CD4-positive, alpha-beta T cell treated with Interferon gamma for 1 hour (primary cell): Measurements from ENCODE around the gene CMTM7.
A peak's percentile ranks its signal among the peaks of the same experiment; 100 is the strongest.

Source experiments
- DNase-seq: peaks from one replicate; pipeline ENCODE4 v3.0.0-alpha.2; 2020

Gene CMTM7, protein sequence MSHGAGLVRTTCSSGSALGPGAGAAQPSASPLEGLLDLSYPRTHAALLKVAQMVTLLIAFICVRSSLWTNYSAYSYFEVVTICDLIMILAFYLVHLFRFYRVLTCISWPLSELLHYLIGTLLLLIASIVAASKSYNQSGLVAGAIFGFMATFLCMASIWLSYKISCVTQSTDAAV

DNA sequence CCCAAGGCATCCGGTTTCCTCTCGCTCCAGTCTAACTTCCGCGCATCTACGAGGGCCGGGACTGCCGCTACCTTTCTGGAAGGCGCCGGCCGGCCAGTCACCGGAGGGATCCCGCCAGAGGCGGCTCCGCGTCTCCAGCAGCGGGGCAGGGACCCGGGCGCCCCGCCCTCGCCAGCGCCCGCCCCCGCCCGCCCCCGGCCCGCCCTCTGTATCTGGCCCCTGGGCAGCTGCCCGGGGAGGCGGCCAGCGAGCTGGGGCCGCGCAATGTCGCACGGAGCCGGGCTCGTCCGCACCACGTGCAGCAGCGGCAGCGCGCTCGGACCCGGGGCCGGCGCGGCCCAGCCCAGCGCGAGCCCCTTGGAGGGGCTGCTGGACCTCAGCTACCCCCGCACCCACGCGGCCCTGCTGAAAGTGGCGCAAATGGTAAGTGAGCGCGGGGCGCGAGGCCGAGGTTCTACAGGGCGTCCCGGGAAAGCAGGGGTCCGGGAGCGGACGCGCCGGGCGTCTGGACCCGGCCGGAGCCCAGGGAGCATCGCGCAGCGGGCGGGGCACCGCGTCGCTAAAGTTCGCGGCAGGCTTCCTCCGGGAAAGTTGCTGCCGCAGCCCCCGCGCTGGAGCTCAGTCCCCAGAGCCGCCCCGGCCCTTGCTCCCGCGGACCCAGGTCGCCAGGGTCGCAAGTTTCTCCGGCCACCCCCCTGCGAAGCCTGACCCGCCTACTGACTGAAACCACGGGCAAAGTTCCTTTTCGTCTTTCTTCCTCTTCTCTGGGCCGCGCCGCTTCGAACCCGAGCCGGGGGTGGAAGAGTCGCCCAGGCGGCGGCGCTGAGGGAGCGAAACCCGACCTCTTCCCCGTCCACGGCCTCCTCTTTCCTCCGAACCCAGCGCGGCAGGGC, at the start of gene CMTM7:
Gene CMTM7, plus strand, starts transcription at position 211 of the 893 bp plus-strand sequence. Its CDS starts 54 bp downstream, at position 265.
- peak; percentile 61 for DNase-seq

DNA sequence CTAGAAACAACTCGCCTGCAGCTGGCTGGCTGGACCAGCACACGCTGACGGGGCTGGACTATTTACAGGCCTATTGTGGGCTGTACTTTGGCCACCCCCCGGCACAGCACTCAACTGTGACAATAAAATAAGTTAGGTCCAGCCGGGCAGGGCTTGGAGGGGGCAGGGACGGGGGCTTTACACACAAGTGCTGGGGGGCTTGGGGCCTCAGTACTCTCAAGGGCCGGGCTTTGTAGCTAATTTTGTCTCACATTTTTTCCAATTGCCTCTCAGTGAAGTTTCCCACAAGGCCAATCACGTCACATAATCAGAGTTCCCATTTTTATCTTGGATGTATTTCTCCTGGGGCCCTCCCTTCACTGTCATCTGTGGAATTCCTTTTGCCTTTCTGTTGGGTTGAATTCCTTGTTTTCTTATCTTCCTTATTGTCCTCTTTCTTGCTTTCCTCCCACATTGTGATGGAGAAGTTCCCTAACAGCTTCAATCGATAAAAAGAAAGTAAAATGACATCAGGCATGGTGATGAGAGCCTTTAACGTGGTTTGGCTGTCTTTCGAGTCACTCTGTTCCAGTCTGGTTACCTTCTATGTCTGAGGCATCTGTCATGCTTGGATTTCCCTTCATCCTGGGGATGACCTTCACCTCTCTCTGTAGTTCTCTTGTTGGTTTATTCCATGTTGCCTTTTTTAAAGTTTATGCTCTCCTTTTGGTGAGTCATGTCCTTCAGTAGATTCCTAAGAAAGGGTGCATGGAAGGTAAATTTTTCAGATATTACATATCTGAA, 44.1 kb upstream of the CMTM7 start:
- no peak for DNase-seq

DNA sequence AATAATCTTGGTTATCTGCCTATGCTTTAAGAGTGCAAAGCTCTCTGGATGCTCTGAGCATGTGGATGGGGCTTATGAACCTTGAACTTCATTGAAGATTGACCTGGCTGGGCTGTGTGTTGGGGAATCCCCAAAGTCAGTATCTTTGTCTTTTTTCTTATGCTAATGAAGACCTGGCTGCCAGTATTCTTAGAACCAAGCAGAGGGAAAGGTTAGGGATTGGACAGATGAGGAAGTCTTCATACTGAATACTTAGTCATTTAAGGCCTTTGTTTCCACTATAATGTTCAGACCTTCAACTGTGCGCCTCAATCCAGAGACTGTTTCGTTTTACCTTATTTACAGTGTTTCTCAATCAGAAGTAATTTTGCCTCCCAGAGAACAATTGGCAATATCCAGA, 42.5 kb upstream of the CMTM7 start:
- no peak for DNase-seq

DNA sequence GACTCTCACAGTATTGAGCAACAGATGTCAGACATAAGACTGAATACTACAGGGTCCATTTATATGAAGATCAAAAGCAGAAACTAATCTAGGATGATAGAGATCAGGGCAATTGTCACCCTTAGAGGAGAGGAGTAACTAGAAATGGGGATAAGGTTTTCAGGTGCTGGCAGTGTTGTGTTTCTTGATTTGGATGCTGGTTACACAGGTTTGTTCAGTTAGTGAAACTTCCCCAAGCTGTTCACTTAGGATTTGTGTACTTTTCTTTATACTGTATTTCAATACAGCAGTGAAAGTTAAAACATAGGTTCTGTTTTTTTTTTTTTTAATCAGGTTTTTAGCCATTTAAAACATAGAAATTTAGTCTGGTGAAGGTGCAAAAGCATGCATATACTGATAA, 39.1 kb upstream of the CMTM7 start:
- no peak for DNase-seq

DNA sequence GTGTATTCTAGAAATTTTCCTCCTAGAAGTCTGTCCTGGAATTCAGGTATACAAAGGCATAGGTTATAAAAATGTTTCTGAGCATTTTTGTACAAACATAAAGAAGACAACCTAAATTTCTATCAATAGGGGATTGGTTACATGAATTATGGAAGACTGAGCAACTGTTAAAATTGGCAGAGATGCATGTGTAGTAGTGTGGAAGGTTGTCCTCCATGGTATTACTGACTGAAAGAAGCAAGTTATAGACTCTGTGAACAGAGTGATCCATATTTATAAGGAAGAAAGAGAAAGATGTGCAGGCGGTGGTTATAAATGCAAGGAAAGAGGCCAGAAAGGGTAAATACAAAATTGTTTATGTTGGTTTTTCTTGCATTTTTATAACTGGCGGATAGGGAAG, 38.3 kb upstream of the CMTM7 start:
- DNase-seq = no peak

DNA sequence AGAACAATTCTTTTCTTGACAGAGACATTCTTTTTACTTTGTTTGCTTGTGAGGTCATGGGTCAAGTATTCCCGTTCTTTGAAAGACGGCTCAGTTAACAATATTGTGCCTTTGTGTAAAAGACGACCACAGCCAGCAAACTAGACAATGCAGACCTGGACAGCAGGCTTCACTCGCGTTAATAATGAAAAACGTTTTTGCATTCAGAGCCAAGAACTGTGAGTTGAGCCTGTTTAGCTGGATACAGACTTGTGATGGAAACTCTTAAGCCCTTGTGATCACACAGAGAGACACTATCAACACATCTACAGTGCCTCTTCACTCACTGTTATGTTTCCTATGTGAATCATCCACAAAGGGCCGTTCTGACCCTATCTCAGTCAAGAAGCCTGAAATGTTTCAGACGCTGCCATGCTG, 37.3 kb upstream of the CMTM7 start:
- DNase-seq = no peak

DNA sequence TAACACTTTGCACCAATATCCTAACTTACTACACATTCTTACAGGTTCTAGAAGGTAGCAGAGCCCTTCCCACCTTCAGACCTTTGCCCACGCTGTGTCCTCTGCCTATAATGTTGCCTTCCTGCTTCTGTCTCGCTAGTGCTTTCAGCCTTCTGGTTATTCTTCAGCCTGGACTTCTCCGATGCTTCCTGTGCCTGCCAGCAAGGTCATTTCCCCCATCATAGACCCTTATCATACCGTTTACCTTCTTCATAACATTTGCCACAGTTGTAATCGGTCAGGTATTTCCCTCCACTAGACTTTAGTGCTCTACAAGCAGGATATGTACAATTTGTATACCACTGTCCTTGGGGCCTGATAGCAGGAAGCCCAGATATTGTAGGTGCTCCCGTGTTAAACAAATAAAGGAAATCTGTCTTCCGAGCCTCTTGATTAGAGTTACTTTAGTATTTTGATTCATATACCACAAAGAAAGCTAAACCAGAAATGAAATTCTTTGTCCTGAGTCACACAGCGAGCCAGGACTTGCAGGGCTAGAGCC, 35.8 kb upstream of the CMTM7 start:
- DNase-seq = no peak

DNA sequence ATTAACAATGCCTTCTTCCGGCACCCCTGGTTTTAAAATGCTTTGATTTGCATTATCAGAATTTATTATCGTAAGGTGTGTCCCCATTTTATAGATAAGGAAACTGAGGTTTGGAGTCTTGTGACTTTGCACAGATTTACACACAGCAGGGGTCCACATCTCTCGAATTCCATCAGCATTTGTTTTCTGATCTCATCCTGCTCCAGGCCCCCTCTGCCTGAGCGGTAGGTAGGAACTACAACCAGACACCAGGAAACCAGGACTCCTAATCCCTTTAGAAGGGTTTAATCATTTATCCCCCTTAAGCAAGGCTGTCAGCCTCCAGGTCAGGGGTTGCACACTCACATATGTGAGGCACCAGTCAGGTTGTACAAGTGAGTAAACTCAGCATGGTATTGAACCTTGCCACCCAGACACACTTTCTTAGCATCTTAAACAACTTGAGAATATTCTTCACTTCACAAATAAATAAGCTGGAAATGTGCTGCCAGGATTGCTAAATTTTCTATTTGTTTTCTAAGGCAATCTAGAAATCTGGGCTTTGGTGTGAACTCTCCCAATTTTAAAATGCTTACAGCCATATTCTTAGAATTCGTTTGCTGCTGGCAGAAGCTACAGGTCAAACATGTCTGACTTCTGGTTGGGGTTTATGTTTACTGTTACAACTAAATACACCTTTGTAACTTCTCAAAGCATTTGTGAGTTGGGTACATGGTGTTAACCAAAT, 31.7 kb upstream of the CMTM7 start:
- no peak for DNase-seq

DNA sequence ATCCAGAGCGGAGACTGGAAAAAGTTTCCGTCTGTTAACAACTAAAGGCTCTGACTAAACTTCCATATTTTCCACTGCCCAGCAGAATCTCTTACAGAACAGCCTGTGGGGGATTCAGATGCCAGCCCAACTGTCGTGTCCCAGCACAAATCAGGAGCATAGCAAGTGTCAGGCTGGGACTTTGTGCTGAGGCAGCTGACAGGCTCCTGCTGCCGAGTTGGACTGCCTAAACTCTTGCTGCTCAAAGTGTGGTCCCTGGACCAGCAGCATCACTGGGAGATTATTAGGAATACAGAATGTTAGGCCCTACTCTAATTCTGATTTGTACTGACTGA, 31.2 kb upstream of the CMTM7 start:
- no peak for DNase-seq

DNA sequence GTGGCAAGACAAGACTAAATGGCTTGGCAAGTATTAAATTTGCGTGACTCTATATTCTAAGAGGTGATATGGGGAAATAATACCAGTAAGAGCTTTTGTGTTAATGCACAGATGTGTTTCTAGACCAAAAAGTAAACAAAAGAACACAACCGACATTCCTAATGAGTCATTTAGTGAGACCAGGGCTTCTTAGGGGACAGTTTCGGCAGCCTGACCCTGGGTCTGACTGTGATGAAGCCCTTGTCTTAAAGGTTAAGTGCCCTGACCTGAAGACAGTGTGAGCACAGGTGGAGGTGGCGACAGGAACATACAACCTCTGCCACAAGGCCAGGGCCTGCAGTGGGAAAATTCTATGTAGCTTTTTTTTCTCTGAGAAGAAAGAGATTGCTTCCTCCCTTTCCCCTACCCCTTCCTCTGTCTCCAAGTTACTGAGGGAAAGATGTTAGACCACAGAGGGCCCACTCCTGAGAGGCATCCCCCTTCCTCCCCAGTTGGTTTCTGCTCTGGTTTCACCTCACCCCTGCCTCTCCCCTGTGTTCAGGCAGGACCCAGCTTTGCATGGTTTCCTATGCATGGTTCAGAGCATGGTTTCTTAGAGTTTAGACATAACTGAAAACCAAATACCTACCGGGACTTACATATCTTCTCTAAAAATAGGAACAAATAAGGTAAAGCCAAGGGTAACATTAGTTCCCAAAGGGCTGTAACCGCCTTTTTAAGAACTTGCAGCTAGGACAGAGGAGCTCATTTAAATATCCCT, 24.8 kb upstream of the CMTM7 start:
- no peak for DNase-seq

DNA sequence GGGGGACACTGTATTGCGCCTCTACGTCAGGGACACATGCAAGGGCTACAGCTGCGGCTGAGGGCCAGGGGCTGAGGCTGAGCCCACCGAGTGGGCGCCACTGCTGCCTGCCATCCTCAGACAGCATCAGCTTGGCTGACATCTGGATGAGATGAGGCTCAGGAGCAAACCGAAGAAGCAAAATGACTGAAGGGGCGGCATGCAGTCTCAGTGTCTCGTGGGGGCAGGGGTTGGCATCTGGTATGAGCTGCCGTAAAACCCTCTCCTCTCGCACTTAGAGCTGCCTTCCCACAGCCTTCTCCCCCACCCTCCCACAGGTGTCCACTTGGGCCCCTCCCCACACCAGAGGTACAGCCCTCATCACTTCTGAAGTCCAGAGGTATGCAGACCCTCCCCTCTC, 24.2 kb upstream of the CMTM7 start:
- no peak for DNase-seq

DNA sequence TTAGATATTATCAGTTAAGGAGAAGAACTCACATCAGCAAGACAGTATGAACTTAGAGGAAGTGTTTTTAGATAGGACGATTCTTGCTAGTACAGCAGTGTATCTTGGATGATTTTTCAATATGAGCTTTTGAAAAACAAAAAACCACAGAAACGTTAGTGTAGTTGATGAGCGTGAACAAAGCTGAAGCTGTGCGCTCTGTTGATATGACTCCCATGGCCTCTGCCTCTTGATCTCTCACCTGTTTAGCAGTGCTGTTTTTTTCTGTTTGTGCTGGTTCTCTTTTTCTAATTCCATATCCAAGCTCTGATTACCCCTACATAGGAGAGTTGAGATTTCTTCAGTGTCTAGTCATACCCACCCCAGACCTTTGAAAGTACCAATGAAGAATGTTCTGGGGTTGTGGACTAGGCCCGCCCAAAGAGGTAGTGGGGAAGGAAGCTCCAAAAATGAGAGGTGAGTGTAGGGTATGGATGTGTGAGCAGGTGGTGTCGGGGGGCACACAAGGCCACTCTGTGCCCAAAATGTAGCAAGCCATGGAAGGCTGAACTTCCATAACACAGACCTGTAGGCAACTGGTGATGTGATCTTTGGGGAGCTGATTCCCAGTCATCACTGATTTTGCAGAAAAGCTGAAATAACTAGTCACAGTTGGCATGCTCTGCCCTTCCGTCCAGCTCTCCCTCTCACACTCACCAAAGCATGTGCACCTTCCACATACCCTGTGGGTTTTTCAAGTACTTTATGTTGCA, 20.0 kb upstream of the CMTM7 start:
- DNase-seq = no peak

DNA sequence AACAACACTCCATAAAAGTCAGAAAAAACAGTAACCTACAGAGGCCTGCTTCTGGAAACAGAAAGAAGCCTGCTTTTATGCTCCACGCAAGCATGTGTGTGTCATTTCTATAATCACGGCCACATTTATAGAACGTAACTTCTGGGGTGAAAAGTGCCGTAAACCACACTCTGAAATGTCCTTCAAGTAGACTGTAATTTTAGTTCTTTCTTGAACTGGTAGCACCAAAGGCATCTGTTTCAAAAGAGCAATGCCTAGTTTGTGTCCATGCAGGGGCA, 19.5 kb upstream of the CMTM7 start:
- DNase-seq = no peak

DNA sequence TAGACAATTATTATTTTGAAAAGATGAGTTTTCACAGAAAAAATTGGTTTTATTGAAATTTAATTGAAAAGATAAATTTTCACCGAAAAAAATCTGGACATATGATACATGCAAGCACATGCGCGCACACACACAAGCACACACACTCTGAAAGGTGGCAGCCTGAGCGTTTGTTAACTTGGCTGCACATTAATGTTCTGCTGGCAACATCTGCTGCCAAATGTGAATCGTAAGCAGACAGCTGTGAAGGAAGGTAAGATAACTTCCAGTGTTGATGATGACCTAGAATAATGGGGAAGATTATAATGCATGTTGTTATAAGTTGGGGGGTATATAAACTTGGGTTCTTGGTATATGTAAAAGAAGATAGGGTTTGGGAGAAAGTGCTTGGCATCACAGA, 18.4 kb upstream of the CMTM7 start:
- no peak for DNase-seq

DNA sequence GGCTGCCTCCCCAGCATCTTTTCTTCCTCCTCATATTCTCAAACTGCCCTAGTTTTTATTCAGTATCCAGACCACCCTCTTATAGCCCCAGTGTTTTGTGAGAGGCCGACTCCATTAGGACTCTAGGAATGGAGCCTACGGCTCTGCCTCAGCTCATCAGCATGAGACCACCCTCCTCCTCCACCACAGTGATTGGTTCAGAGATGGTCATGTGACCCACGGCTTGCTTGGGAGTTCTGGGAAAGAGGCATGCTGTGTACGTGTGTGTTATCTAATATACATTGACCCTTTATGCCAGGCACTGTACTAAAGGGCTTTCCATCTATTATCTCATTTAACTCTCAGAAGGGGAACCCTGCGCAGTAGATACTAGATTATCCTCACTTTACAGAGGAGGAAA, 17.8 kb upstream of the CMTM7 start:
- no peak for DNase-seq

DNA sequence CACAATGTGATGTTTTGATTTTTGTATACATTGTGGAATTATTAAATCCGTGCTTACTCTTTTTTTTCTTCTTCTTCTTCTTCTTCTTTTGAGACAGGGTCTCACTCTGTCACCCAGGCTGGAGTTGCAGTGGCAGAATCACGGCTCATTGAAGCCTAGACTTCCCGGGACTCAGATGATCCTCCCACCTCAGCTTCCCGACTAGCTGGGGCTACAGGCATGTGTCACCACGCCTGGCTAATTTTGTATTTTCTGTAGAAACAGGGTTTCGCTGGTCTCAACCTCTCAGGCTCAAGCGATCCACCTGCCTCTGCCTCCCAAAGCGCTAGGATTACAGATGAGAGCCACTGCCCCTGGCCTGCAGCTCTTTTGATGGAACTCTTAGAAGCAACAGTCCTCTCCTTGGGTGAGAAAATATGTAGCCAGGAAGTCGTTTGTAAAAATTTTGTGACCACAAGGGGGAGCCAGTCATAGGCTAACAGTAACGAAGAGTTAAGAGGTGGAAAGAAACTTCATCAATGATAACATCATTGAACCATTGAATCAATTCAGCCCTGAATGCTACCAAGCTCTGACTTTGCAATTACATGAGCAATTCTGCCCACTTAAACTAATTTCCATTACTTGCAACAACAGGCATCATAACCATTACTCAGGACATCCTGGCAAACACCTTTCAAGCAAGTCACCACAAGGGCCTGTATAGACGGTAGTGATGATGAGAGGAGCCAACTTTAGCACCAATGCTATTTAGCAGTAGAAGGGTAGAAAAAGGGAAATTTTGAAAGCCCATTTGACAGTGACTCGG, 16.7 kb upstream of the CMTM7 start:
- DNase-seq = peak; percentile 47

DNA sequence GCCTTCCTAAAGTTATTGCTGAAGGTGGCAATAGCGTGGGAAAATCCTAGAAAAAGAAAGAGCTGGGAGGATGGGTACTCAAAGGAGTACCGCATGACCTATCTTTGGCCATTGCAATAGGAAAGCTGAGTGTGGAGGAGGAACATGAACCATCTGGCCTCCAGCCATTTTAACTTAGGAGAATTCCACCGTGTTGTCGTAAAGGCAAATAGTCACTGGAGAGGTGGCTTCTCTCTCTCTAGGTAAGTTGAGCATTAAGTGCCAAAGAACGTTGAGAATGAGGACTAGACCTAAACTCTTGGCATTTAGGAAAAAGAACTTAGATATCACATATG, 16.1 kb upstream of the CMTM7 start:
- DNase-seq = no peak

DNA sequence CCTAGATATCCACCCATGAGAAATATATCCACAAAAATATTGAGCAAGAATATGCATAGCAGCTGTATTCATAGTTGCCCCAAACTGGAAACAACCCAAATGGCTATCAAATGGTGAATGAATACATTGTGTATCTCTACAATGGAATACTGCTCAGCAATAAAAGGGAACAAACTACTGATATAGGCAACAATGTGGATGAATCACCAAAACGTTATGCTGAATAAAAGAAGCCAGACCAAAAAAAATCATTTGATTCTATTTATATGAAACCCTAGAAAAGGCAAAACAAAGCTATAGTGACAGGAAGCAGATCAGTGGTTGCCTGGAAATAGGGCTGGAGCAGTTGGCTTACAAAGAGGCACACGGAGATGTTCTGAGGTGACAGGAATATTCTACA, 15.5 kb upstream of the CMTM7 start:
- no peak for DNase-seq

DNA sequence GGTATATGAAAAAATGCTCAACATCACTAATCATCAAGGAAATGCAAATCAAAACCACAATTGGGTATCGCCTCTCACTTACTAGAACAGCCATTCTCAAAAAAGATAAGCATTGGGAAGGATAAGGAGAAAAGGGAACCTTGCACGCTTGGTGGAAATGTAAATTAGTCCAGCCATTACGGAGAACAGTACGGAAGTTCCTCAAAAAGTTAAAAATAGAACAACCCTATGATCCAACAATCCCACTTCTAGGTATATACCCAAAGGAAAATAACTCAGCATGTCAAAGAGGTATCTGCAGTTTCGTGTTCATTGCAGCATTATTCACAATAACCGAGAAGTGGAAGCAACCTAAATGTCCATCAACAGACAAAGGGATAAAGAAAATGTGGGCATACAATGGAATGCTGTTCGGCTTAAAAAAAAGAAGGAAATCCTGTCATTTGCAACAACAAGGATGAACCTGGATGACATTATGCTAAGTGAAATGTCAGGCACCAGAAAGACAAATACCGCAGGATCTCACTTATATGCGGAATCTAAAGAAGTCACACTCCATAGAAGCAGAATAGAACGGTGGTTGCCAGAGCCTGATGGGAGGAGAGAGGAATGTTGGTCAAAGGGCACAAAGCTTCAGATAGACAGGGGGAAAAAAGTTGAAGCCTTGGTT, 11.7 kb upstream of the CMTM7 start:
- DNase-seq = no peak

DNA sequence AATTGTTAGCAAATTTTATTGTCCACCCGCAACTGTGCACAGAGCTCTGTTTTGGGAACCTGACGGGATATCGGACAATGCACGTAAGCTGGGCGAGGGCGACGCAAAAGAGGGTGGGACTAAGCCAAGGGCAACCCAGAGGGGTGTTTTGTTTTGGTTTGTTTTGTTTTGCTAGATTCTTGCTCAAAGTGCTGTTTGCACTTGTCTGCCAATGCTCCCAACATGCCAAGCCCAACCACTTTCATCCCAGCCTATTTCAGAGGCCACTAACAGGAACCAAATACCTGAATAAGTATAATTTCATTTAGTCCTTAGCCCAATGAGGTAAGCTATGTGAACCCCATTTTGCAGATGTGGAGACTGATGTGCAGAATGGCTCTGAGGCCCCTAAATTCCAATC, 9.7 kb upstream of the CMTM7 start:
- no peak for DNase-seq
